Stimulated activated CD4-positive, alpha-beta T cell treated with anti-CD3 and anti-CD28 coated beads, TNF-alpha, amount 100 ng/mL, for 4 hours (primary cell): ENCODE results near the gene SRSF2.
"Not testable (repeated sequence)": the region's sequence is repeated elsewhere in the genome, so short reads cannot be mapped to it uniquely, and the experiment has no call there.

Source experiments
- DNase-seq, 3 experiments: peaks; one replicate each; pipeline ENCODE4 v3.0.0-alpha.2; 2020; ENCODE audit warnings: low read depth in 3 of 3

SRSF2 gene

GRCh38 chr17:76701471-76701967 lies 35.6 kb downstream of the SRSF2 start:
- no peak for DNase-seq

- no peak for DNase-seq
These were observed 36.3 kb downstream of the SRSF2 start for GRCh38 chr17:76700617-76701470.

- no peak for DNase-seq
These were observed 36.9 kb downstream of the SRSF2 start for GRCh38 chr17:76700270-76700616.

- DNase-seq = not testable (repeated sequence)
These were observed 38.6 kb downstream of the SRSF2 start for GRCh38 chr17:76698466-76698977.

- no peak for DNase-seq
These were observed 39.2 kb downstream of the SRSF2 start for GRCh38 chr17:76697702-76698465.

- DNase-seq = no peak
These were observed 40.1 kb downstream of the SRSF2 start for GRCh38 chr17:76696763-76697701.

- no peak for DNase-seq
These were observed 41.9 kb downstream of the SRSF2 start for GRCh38 chr17:76695059-76695831.

- no peak for DNase-seq
These were observed 45.5 kb downstream of the SRSF2 start for GRCh38 chr17:76691379-76692191.

GRCh38 chr17:76690596-76691280 lies 46.4 kb downstream of the SRSF2 start:
- DNase-seq = no peak

- DNase-seq = no peak
These were observed 47.3 kb downstream of the SRSF2 start for GRCh38 chr17:76689859-76690258.

GRCh38 chr17:76688165-76688622 lies 48.9 kb downstream of the SRSF2 start:
- no peak for DNase-seq

- DNase-seq = no peak
These were observed 49.6 kb downstream of the SRSF2 start for GRCh38 chr17:76687298-76688164.

- no peak for DNase-seq
These were observed 50.4 kb downstream of the SRSF2 start for GRCh38 chr17:76686538-76687297.

GRCh38 chr17:76685846-76686245 lies 51.3 kb downstream of the SRSF2 start:
- DNase-seq = no peak

- no peak for DNase-seq
These were observed 51.8 kb downstream of the SRSF2 start for GRCh38 chr17:76685366-76685765.

- no peak for DNase-seq
These were observed 52.4 kb downstream of the SRSF2 start for GRCh38 chr17:76684756-76685155.
